Occipital lobe (tissue), 2 donors: ENCODE results near the gene TACO1. TPM values are rescaled to one million over a fixed set of nuclear protein-coding genes. Genes with fewer than 3 reads are reported as not detected.

Experiments used
- DNase-seq: peaks from one replicate; lab custom pipeline; 2025; lab: John Stamatoyannopoulos, UW
- total RNA-seq: library from RNA; depleted of rRNA; stranded (reverse); fragments of >200 nt; gene quantifications from one replicate; pipeline ENCODE4 v1.2.3, GENCODE V29; 2014

The TACO1 gene
- total RNA-seq, 1 donor from 2014 or later = 5.5 TPM

GRCh38 chr17:63598281-63598680, 2.4 kb upstream of the TACO1 start:
- DNase-seq = no peak

GRCh38 chr17:63601439-63602371, 1.0 kb downstream of the TACO1 start:
- no peak for DNase-seq

DNA sequence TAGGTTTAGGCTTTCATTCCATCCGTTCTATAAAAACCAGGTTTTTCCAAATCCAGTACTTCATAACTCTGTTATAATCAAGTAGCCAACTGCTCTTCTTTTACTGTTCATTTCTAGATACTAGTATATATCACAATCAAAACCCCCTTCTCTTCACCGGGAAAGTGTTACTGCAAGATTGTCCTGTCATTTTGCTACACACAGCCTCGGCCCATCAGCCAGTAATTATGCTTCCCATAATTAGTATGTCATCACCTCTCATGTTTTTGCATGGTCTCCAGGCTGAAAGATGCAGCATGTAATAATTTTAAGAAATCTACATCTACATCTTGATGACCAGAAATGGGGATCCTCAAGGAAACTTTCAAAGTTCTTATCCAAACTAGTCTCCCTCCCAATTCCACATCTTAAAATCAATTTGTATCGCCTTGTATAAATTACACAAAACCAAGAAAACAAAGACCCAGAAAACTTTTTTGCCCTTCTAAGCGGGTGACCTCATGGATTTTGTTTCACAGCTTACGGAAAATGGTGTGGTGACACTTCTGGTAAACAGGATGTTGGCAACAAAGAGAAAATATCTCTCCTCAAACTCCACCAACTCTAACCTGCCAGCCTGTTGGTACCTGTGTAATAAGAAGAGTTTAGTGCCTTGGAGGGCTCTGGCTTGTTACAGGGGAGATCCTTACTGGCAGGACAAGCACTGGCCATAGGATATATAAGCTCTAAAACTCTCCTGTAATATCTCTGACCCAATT, 9.3 kb downstream of the TACO1 start:
- no peak for DNase-seq

- no peak for DNase-seq
Observed at GRCh38 chr17:63610854-63611253, 10.2 kb downstream of the TACO1 start.

DNA sequence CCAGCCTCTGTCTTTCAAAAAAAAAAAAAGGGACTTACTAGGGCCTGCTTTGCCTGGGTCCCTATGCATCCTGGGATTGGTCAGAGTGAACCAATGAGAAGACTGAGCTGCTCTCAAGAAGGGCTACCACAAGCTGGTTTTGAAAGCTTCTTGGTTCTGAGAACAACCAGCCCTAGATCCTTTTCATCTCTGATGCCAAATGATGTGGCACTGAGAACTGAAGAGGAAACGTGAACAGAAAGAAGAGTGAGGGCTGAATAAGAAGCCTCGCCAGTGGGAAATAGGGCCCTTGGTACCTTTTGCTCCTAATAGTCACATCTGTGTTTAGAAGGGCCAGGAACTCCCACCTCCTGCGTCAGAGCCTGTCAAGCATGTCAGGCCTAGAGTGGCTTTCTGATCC, 10.7 kb downstream of the TACO1 start:
- no peak for DNase-seq

GRCh38 chr17:63613663-63614062, 13.0 kb downstream of the TACO1 start:
- DNase-seq = no peak

DNA sequence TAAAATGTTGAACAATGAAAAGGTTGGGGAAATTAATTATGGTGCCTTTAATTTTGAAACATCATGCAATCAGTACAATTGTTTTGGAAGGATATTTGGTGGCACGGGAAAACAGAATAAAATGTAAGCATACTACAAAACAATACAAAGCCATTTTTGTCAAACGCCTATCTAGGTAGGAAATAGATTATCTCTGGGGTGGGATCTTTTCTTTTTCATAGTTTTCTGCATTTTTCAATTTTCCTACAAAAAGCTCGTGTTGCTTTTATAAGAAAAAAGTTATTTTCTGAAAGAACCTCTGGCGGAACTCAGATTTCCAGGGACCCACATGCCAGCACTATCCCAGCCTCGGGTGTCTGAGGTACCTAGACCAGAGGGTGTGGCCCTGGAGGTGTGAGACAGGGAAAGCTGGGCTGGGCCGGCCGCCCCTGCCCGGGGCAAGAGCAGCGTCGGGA, 20.6 kb downstream of the TACO1 start:
- no peak for DNase-seq

DNA sequence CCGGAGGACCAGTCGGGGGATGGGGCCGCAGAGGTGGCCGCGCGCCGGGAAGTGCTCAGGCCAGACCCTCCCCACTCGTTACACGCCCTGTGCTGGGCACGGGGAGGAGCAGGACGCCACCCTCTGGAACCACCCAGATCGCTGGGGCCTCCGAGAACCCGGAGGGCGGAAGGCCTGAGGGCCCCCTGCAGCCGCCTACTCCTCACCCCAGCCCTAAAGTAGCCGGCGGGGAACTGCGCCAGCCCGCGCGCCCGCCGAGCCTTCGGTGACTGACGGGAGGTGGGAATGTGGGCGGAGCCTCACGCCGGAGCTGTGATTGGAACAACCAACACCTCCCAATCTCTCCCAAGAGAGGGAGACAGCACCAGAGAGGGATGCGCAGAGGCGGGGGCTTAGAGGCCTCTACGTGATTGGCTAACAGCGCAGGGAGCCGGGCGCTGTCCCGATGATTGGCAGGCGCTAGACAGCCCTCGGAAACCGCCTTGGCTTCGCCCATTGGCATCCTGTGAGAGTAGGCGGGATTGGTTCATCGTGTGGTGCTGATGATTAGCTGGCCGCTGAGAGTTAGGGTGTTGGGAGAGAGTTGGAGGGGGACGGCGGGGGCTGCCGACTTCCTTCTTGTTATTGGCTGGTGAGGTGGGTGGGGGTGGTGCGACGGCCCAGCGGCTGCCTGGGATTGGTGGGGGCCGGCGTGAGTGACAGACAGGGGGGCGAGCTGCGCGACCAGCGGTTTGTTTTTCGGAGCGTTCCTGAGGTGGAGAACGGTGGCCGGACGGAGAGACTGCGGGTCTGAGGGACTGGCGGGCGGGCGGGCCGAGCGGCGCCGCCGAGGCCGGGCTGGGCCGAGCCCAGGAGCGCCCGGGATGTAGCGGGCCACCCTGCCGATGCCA, 21.2 kb downstream of the TACO1 start, which contains the start of gene MAP3K3:
Gene MAP3K3, plus strand, starts transcription at position 734 of the 890 bp plus-strand sequence. CDS start 343 bp downstream, outside the sequence.
- DNase-seq = peak; percentile 100

DNA sequence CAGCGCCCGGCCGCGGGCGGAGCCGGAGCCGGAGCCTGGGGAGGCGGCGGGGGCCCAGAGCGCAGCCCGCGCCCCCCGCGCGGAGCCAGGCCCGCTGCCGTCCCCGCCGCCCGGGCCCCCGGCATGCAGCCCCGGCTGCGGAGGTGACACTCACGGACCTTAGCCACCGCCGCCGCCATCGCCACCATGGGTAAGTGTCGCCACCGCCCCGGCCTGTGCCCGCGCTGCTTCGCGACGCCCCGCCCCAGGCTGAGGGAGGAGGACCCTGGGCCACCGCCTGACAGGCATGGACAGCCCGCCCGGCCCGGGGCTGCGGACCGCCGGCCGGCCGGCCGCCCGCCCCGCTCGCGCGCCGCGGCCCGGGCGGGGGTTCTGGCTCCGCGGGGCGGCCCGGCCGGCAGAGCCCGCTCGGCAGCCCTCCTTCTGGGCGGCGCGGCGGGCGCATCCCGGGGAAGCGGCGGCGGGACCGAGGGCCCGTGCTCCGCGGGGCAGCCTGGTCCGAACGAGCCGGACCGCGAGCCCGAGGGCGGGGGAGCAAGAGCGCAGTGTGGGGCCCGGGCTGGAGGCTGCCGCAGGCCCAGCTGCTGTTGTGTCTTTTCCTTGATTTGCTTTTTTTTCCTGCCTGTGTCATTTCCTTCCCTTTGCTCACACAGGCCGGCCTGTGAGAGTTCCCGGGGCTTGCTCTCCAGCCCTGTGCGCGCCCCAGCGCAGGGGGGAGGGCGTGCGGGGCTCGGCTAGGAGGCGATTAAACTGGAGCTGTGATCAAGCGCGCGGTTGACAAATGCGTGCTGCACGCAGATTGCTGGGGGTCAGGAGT, 22.1 kb downstream of the TACO1 start:
- DNase-seq = peak; percentile 50

GRCh38 chr17:63623786-63624530, 23.3 kb downstream of the TACO1 start:
- DNase-seq = no peak

GRCh38 chr17:63624531-63624880, 23.8 kb downstream of the TACO1 start:
- no peak for DNase-seq

- no peak for DNase-seq
Observed at GRCh38 chr17:63626551-63627180, 26.0 kb downstream of the TACO1 start.

DNA sequence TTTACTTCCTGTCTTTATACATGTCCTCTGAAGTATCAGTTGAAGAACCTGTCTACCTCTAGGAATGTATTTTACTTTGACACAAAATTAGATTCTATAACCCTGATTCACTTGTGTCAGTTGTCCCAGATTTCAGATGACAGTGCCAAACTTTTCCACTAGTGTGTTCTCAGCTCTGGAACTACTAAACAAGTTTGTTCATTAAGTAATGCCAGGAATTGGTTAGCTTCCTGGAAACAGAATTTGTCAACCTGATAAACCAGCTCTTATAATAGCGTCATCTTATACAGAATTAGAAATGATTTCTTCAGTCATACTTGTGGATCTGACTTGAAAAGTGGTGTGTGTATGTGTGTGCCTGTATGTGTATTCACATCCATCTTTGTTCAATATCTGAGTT, 28.9 kb downstream of the TACO1 start:
- no peak for DNase-seq

- DNase-seq = no peak
Observed at GRCh38 chr17:63631062-63631461, 30.4 kb downstream of the TACO1 start.

DNA sequence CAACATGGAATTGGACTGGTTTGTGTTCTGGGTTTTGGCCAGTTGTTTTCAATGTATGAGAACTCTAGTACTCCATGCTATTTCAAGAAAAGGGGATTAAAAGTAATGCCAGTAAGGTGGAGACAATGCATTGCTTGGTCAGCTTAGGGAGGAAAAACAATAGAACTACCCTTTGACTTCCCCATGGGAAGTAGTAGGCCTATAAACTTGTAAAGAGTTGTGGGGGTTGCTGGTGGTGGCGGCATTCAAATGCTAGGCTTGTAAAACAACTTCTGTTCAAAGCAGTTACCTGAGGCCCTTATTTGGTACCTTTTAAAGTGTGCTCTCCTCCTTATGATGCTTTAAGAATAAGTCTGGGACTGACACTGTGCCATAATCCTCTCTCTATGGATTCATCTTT, 30.9 kb downstream of the TACO1 start:
- no peak for DNase-seq

- DNase-seq = no peak
Observed at GRCh38 chr17:63633742-63634141, 33.0 kb downstream of the TACO1 start.

- no peak for DNase-seq
Observed at GRCh38 chr17:63634163-63634562, 33.5 kb downstream of the TACO1 start.

DNA sequence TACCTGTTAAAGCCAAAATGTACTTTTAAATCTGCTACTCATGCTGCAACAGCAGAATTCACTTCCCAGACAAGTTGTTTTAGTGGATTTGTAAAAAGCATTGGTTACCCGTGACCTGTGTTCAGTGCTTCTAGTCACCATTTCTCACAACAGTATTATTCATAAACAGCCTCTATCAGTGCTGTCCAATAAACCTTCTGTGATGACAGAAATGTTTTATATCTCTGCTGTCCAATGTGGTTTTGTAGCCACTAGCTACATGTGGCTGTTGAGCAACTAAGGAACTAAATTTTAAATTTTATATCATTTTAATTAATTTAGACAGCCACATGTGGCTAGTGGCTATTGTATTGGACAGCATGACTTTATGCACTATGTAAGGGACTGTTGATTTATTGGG, 34.1 kb downstream of the TACO1 start:
- DNase-seq = no peak

GRCh38 chr17:63635290-63635689, 34.6 kb downstream of the TACO1 start:
- DNase-seq = no peak
